ENCODE measurements around the gene LIN28A. TPM values are rescaled to one million over a fixed set of nuclear protein-coding genes. Genes with fewer than 3 reads are reported as not detected.
"Not testable (repeated sequence)": the region's sequence is repeated elsewhere in the genome, so short reads cannot be mapped to it uniquely, and the experiment has no call there.

Gene LIN28A
- total RNA-seq, 2 experiments from 2014 or later = not detected

- H3K9me3 ChIP-seq (ENCODE audit: control insufficient read depth in 1 of 2, insufficient read depth in 1 of 2, low read length in 2 of 2) = no peaks in the 10 kb centered on the region
- no peaks in the 10 kb centered on the region for H3K36me3 Mint-ChIP-seq (ENCODE audit: low read depth)
- no peak overlapping the region for H3K4me3 ChIP-seq (ENCODE audit: low read length)
- H3K9me3 Mint-ChIP-seq = peaks cover 5% of the 10 kb centered on the region
- H3K36me3 ChIP-seq (ENCODE audit: insufficient read depth, low read length) = no peaks in the 10 kb centered on the region
- no peaks in the 10 kb centered on the region for H3K27me3 ChIP-seq (ENCODE audit: control insufficient read depth in 1 of 2, insufficient read depth in 2 of 2, low read length in 2 of 2)
- TF ChIP-seq, protein P1, sequence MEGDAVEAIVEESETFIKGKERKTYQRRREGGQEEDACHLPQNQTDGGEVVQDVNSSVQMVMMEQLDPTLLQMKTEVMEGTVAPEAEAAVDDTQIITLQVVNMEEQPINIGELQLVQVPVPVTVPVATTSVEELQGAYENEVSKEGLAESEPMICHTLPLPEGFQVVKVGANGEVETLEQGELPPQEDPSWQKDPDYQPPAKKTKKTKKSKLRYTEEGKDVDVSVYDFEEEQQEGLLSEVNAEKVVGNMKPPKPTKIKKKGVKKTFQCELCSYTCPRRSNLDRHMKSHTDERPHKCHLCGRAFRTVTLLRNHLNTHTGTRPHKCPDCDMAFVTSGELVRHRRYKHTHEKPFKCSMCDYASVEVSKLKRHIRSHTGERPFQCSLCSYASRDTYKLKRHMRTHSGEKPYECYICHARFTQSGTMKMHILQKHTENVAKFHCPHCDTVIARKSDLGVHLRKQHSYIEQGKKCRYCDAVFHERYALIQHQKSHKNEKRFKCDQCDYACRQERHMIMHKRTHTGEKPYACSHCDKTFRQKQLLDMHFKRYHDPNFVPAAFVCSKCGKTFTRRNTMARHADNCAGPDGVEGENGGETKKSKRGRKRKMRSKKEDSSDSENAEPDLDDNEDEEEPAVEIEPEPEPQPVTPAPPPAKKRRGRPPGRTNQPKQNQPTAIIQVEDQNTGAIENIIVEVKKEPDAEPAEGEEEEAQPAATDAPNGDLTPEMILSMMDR (IDR thresholded peaks at IDR 0.05) = no peak
- peak overlapping the region; percentile 77 for H3K4me3 Mint-ChIP-seq
- no peak for DNase-seq
- H3K27me3 Mint-ChIP-seq = no peaks in the 10 kb centered on the region
- intact Hi-C loops (cut with DNase I, micrococcal nuclease) = loop anchor here in 1 of 2 experiments (2.0 kb wide), 1 partner anchor 35 kb away; no protein-coding TSS in a partner anchor
- H3K27ac ChIP-seq (ENCODE audit: low read depth in 1 of 2, low read length in 2 of 2) = peak overlapping the region in 1 of 2 donors; percentile 52
- ATAC-seq (ENCODE audit: poor library complexity) = no peak
- H3K4me1 Mint-ChIP-seq (ENCODE audit: low read depth) = peaks cover 88% of the 10 kb centered on the region
- POLR2A ChIA-PET = interaction anchor here (1.1 to 2.2 kb wide), 7 partner anchors 8 to 89 kb away, joined by 3 to 9 read pairs (median 4); no protein-coding TSS in a partner anchor
- peaks cover 99% of the 10 kb centered on the region for H3K4me1 ChIP-seq (ENCODE audit: insufficient read depth, low read length)
- peak overlapping the region; percentile 92 for H3K27ac Mint-ChIP-seq
- CTCF ChIA-PET = interaction anchor here (1.2 to 3.9 kb wide), 7 partner anchors 10 to 139 kb away, joined by 4 to 22 read pairs (median 5); partner anchors contain the start of gene CEP85
Measured at GRCh38 chr1:26373789-26374188, 36.8 kb upstream of the LIN28A start.

DNA sequence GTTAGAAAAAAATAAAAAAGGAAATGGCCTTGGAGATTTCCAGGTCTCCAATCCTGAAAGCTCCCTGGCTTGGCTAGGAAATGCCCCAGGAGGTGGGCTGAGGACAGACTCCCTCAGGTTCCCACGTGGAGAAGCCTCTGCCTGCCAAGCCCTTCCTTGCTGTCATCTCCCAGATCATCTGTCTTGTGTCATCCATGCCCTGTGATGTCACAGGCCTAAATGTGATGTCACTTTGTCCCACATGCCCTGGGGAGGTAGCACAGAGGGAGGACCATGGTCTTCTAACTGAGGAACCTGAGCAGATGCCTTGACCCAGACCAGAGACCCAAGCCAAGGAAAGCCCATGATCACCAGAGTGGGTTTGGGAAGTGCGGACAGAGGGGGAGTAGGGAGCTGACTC is 36.3 kb upstream of the LIN28A start:
- H3K9me3 Mint-ChIP-seq; H3K4me3 ChIP-seq (ENCODE audit: low read length); H3K27me3 ChIP-seq (ENCODE audit: control insufficient read depth in 1 of 2, insufficient read depth in 2 of 2, low read length in 2 of 2); H3K36me3 ChIP-seq (ENCODE audit: insufficient read depth, low read length); ATAC-seq (ENCODE audit: poor library complexity); DNase-seq; H3K27me3 Mint-ChIP-seq; H3K36me3 Mint-ChIP-seq (ENCODE audit: low read depth); H3K9me3 ChIP-seq (ENCODE audit: control insufficient read depth in 1 of 2, insufficient read depth in 1 of 2, low read length in 2 of 2); H3K4me3 Mint-ChIP-seq: not testable (repeated sequence)
- H3K27ac Mint-ChIP-seq = peak overlapping the region; percentile 92
- peak overlapping the region in 1 of 2 donors; percentile 52 for H3K27ac ChIP-seq (ENCODE audit: low read depth in 1 of 2, low read length in 2 of 2)
- intact Hi-C loops (cut with DNase I, micrococcal nuclease) = loop anchor here in 1 of 2 experiments (2.0 kb wide), 1 partner anchor 34 kb away; no protein-coding TSS in a partner anchor
- H3K4me1 Mint-ChIP-seq (ENCODE audit: low read depth) = peaks cover 94% of the 10 kb centered on the region
- CTCF ChIA-PET = interaction anchor here (0.9 to 3.9 kb wide), 5 partner anchors 10 to 126 kb away, joined by 3 to 22 read pairs (median 5); no protein-coding TSS in a partner anchor
- peaks cover 100% of the 10 kb centered on the region for H3K4me1 ChIP-seq (ENCODE audit: insufficient read depth, low read length)
- POLR2A ChIA-PET = interaction anchor here (1.2 to 1.5 kb wide), 6 partner anchors 8 to 90 kb away, joined by 3 to 8 read pairs (median 4); no protein-coding TSS in a partner anchor

- peaks cover 100% of the 10 kb centered on the region for H3K4me1 ChIP-seq (ENCODE audit: insufficient read depth, low read length)
- TF ChIP-seq, protein P1 (IDR thresholded peaks at IDR 0.05) = no peak
- no peak overlapping the region for H3K4me3 ChIP-seq (ENCODE audit: low read length)
- Mint-ChIP-seq H3K27ac (peak overlapping the region; percentile 92), H3K4me1 (ENCODE audit: low read depth) (peaks cover 93% of the 10 kb centered on the region), H3K36me3 (ENCODE audit: low read depth) (no peaks in the 10 kb centered on the region), H3K4me3 (peak overlapping the region; percentile 18), H3K9me3 (peaks cover 5% of the 10 kb centered on the region), H3K27me3 (no peaks in the 10 kb centered on the region)
- ChIA-PET POLR2A (interaction anchor here (0.5 to 1.4 kb wide), 4 partner anchors 11 to 88 kb away, joined by 3 to 4 read pairs (median 4); no protein-coding TSS in a partner anchor), CTCF (interaction anchor here (0.9 to 3.9 kb wide), 5 partner anchors 11 to 125 kb away, joined by 3 to 22 read pairs (median 5); no protein-coding TSS in a partner anchor)
- H3K9me3 ChIP-seq (ENCODE audit: control insufficient read depth in 1 of 2, insufficient read depth in 1 of 2, low read length in 2 of 2) = no peaks in the 10 kb centered on the region
- H3K36me3 ChIP-seq (ENCODE audit: insufficient read depth, low read length) = no peaks in the 10 kb centered on the region
- intact Hi-C loops (cut with DNase I, micrococcal nuclease) = loop anchor here in 1 of 2 experiments (2.0 kb wide), 1 partner anchor 34 kb away; no protein-coding TSS in a partner anchor
- no peaks in the 10 kb centered on the region for H3K27me3 ChIP-seq (ENCODE audit: control insufficient read depth in 1 of 2, insufficient read depth in 2 of 2, low read length in 2 of 2)
- peak overlapping the region in 1 of 2 donors; percentile 52 for H3K27ac ChIP-seq (ENCODE audit: low read depth in 1 of 2, low read length in 2 of 2)
- ATAC-seq (ENCODE audit: poor library complexity) (no peak), DNase-seq (peak in 2 of 14 experiments; percentile 34 to 64)
Measured at GRCh38 chr1:26375081-26375480, 35.5 kb upstream of the LIN28A start.
